Renal cortex interstitium (tissue), 15 donors: ENCODE measurements around the gene NR2F6. TPM values are rescaled to one million over a fixed set of nuclear protein-coding genes. Genes with fewer than 3 reads are reported as not detected.
A peak's percentile ranks its signal among the peaks of the same experiment; 100 is the strongest.

Experiments
- DNase-seq, 11 donors: peaks; one replicate each; pipeline ENCODE4 v3.0.0-alpha.2; 2013; ENCODE audit warnings: low read depth in 9 of 11, low spot score in 4 of 11; ENCODE audit errors: extremely low read depth in 1 of 11
- long read RNA-seq, 16 experiments: transcript quantifications; one replicate each; lab custom pipeline, GENCODE V29; 2026
- polyA plus RNA-seq, 3 donors: library from polyadenylated mRNA; unstranded; fragments of 120-200 nt; gene quantifications; one replicate each; pipeline ENCODE4 v1.2.1, GENCODE V29; 2013; ENCODE audit not compliant: insufficient read length in 3 of 3

Gene NR2F6
- 10 to 100 TPM; 31.5 to 59.9 (median 44.3) TPM for polyA plus RNA-seq
- long read RNA-seq, donor 1, transcript NR2F6-201 (4 exons, 2,404 nt): major isoform, 37 of 81 reads
- long read RNA-seq, donor 1, partial matches to known transcripts: 44 of 81 reads
- long read RNA-seq, donor 1, other reads (novel, unspliced or antisense): 0 of 81 reads
- long read RNA-seq, donor 2, transcript NR2F6-201 (4 exons, 2,404 nt): major isoform, 37 of 94 reads
- long read RNA-seq, donor 2, partial matches to known transcripts: 57 of 94 reads
- long read RNA-seq, donor 2, other reads (novel, unspliced or antisense): 0 of 94 reads
- long read RNA-seq, donor 3, transcript NR2F6-201 (4 exons, 2,404 nt): major isoform, 44 of 95 reads
- long read RNA-seq, donor 3, partial matches to known transcripts: 51 of 95 reads
- long read RNA-seq, donor 3, other reads (novel, unspliced or antisense): 0 of 95 reads
- long read RNA-seq, donor 4, transcript NR2F6-201 (4 exons, 2,404 nt): major isoform, 37 of 46 reads
- long read RNA-seq, donor 4, partial matches to known transcripts: 9 of 46 reads
- long read RNA-seq, donor 4, other reads (novel, unspliced or antisense): 0 of 46 reads
- long read RNA-seq, donor 5, transcript NR2F6-201 (4 exons, 2,404 nt): major isoform, 65 of 93 reads
- long read RNA-seq, donor 5, partial matches to known transcripts: 28 of 93 reads
- long read RNA-seq, donor 5, other reads (novel, unspliced or antisense): 0 of 93 reads
- long read RNA-seq, donor 6, transcript NR2F6-201 (4 exons, 2,404 nt): major isoform, 37 of 66 reads
- long read RNA-seq, donor 6, partial matches to known transcripts: 29 of 66 reads
- long read RNA-seq, donor 6, other reads (novel, unspliced or antisense): 0 of 66 reads
- long read RNA-seq, donor 7, transcript NR2F6-201 (4 exons, 2,404 nt): major isoform, 44 of 73 reads
- long read RNA-seq, donor 7, partial matches to known transcripts: 29 of 73 reads
- long read RNA-seq, donor 7, other reads (novel, unspliced or antisense): 0 of 73 reads
- long read RNA-seq, donor 8: 0 reads
- long read RNA-seq, donor 9, transcript NR2F6-201 (4 exons, 2,404 nt): major isoform, 36 of 61 reads
- long read RNA-seq, donor 9, partial matches to known transcripts: 25 of 61 reads
- long read RNA-seq, donor 9, other reads (novel, unspliced or antisense): 0 of 61 reads
- long read RNA-seq, donor 10, transcript NR2F6-201 (4 exons, 2,404 nt): major isoform, 28 of 50 reads
- long read RNA-seq, donor 10, partial matches to known transcripts: 22 of 50 reads
- long read RNA-seq, donor 10, other reads (novel, unspliced or antisense): 0 of 50 reads
- long read RNA-seq, donor 11, transcript NR2F6-201 (4 exons, 2,404 nt): major isoform, 42 of 56 reads
- long read RNA-seq, donor 11, partial matches to known transcripts: 14 of 56 reads
- long read RNA-seq, donor 11, other reads (novel, unspliced or antisense): 0 of 56 reads
- long read RNA-seq, donor 12, transcript NR2F6-201 (4 exons, 2,404 nt): major isoform, 18 of 24 reads
- long read RNA-seq, donor 12, partial matches to known transcripts: 6 of 24 reads
- long read RNA-seq, donor 12, other reads (novel, unspliced or antisense): 0 of 24 reads
- long read RNA-seq, donor 13: 0 reads
- long read RNA-seq, donor 14, transcript NR2F6-201 (4 exons, 2,404 nt): major isoform, 36 of 41 reads
- long read RNA-seq, donor 14, partial matches to known transcripts: 5 of 41 reads
- long read RNA-seq, donor 14, other reads (novel, unspliced or antisense): 0 of 41 reads
- long read RNA-seq, donor 15, transcript NR2F6-201 (4 exons, 2,404 nt): major isoform, 20 of 30 reads
- long read RNA-seq, donor 15, partial matches to known transcripts: 10 of 30 reads
- long read RNA-seq, donor 15, other reads (novel, unspliced or antisense): 0 of 30 reads
- long read RNA-seq, donor 16, transcript NR2F6-201 (4 exons, 2,404 nt): major isoform, 112 of 162 reads
- long read RNA-seq, donor 16, partial matches to known transcripts: 50 of 162 reads
- long read RNA-seq, donor 16, other reads (novel, unspliced or antisense): 0 of 162 reads

GRCh38 chr19:17245535-17245984, at the start of gene NR2F6:
TSS of gene NR2F6 (minus strand) at chr19:17245919. CDS start at chr19:17245220, 699 bp downstream.
- no peak for DNase-seq

- DNase-seq: no peak
These were observed 48.6 kb upstream of the NR2F6 start for GRCh38 chr19:17294051-17294891.

GRCh38 chr19:17293605-17294004, 47.9 kb upstream of the NR2F6 start:
- DNase-seq: no peak

- peak in 8 of 11 donors; percentile 46 to 75 (median 72) for DNase-seq
These were observed 46.8 kb upstream of the NR2F6 start for GRCh38 chr19:17292301-17293074.

- DNase-seq: peak in 5 of 11 donors; percentile 51 to 74 (median 60)
These were observed 43.8 kb upstream of the NR2F6 start for GRCh38 chr19:17289489-17289888.

GRCh38 chr19:17286752-17287151, 41.0 kb upstream of the NR2F6 start:
- DNase-seq: no peak

GRCh38 chr19:17286263-17286662, 40.5 kb upstream of the NR2F6 start:
- DNase-seq: no peak

- DNase-seq: no peak
These were observed 39.9 kb upstream of the NR2F6 start for GRCh38 chr19:17285415-17286135.

- DNase-seq: no peak
These were observed 37.8 kb upstream of the NR2F6 start for GRCh38 chr19:17283504-17283996.

GRCh38 chr19:17282488-17283125, 36.9 kb upstream of the NR2F6 start:
- peak in 7 of 11 donors; percentile 66 to 75 (median 75) for DNase-seq

GRCh38 chr19:17281391-17282304, 35.9 kb upstream of the NR2F6 start, which contains the start of gene ANKLE1:
TSS of gene ANKLE1 (plus strand) at chr19:17281901. CDS start at chr19:17281921, 20 bp downstream.
- DNase-seq: no peak

- DNase-seq: no peak
These were observed 33.7 kb upstream of the NR2F6 start for GRCh38 chr19:17279436-17279835.

GRCh38 chr19:17275441-17276175, 29.9 kb upstream of the NR2F6 start:
- DNase-seq: no peak
